ENCODE data around the gene RIOK2. TPM values are rescaled to one million over a fixed set of nuclear protein-coding genes. Genes with fewer than 3 reads are reported as not detected.

RIOK2 gene
- total RNA-seq, 6 experiments from 2014 or later, result 37.4 to 48.7 (median 42.0) TPM

- no peaks in the 10 kb centered on the region for H3K9me3 Mint-ChIP-seq
- no peak for TF ChIP-seq CTCF (IDR thresholded peaks at IDR 0.05)
- no peak for DNase-seq
- no peak overlapping the region for H3K4me3 Mint-ChIP-seq
- no peaks in the 10 kb centered on the region for H3K4me1 Mint-ChIP-seq (ENCODE audit: low read depth)
- H3K27me3 Mint-ChIP-seq (ENCODE audit: insufficient read depth), result peaks cover 19% of the 10 kb centered on the region
- H3K36me3 Mint-ChIP-seq (ENCODE audit: low read depth), result no peaks in the 10 kb centered on the region
- H3K27ac Mint-ChIP-seq, result no peak overlapping the region
These were observed 57.8 kb downstream of the RIOK2 start for GRCh38 chr5:97125125-97125683.

- Mint-ChIP-seq H3K27me3 (ENCODE audit: insufficient read depth) (peaks cover 19% of the 10 kb centered on the region), H3K27ac (no peak overlapping the region), H3K36me3 (ENCODE audit: low read depth) (no peaks in the 10 kb centered on the region), H3K9me3 (no peaks in the 10 kb centered on the region), H3K4me1 (ENCODE audit: low read depth) (no peaks in the 10 kb centered on the region), H3K4me3 (no peak overlapping the region)
- no peak for TF ChIP-seq CTCF (IDR thresholded peaks at IDR 0.05)
- DNase-seq, result no peak
These were observed 58.7 kb downstream of the RIOK2 start for GRCh38 chr5:97124335-97124734.

GRCh38 chr5:97121848-97122247 lies 61.2 kb downstream of the RIOK2 start:
- no peaks in the 10 kb centered on the region for H3K4me1 Mint-ChIP-seq (ENCODE audit: low read depth)
- no peak for DNase-seq
- no peaks in the 10 kb centered on the region for H3K9me3 Mint-ChIP-seq
- H3K27ac Mint-ChIP-seq, result no peak overlapping the region
- no peak for TF ChIP-seq CTCF (IDR thresholded peaks at IDR 0.05)
- H3K27me3 Mint-ChIP-seq (ENCODE audit: insufficient read depth), result peaks cover 13% of the 10 kb centered on the region
- H3K4me3 Mint-ChIP-seq, result no peak overlapping the region
- no peaks in the 10 kb centered on the region for H3K36me3 Mint-ChIP-seq (ENCODE audit: low read depth)

- H3K27ac Mint-ChIP-seq, result no peak overlapping the region
- H3K36me3 Mint-ChIP-seq (ENCODE audit: low read depth), result no peaks in the 10 kb centered on the region
- peaks cover 16% of the 10 kb centered on the region for H3K27me3 Mint-ChIP-seq (ENCODE audit: insufficient read depth)
- H3K4me1 Mint-ChIP-seq (ENCODE audit: low read depth), result no peaks in the 10 kb centered on the region
- no peaks in the 10 kb centered on the region for H3K9me3 Mint-ChIP-seq
- TF ChIP-seq CTCF (IDR thresholded peaks at IDR 0.05), result no peak
- no peak overlapping the region for H3K4me3 Mint-ChIP-seq
- DNase-seq, result no peak
These were observed 62.9 kb downstream of the RIOK2 start for GRCh38 chr5:97120195-97120594.

- H3K27me3 Mint-ChIP-seq (ENCODE audit: insufficient read depth), result peaks cover 18% of the 10 kb centered on the region
- no peak overlapping the region for H3K4me3 Mint-ChIP-seq
- TF ChIP-seq CTCF (IDR thresholded peaks at IDR 0.05), result no peak
- H3K9me3 Mint-ChIP-seq, result no peaks in the 10 kb centered on the region
- no peak for DNase-seq
- H3K27ac Mint-ChIP-seq, result no peak overlapping the region
- H3K4me1 Mint-ChIP-seq (ENCODE audit: low read depth), result no peaks in the 10 kb centered on the region
- H3K36me3 Mint-ChIP-seq (ENCODE audit: low read depth), result no peaks in the 10 kb centered on the region
These were observed 64.0 kb downstream of the RIOK2 start for GRCh38 chr5:97119007-97119390.

Measured in HFFc6 (cell line).